Testis (tissue), 2 donors: ENCODE measurements around the gene CEP55.

Source experiments
- POLR2A ChIP-seq: fragments of 450-650 bp; IDR thresholded peaks from one replicate; pipeline ENCODE4 v1.6.1; 2017; ENCODE audit warnings: antibody characterized with exemption, mild to moderate bottlenecking, moderate library complexity
- TF ChIP-seq, protein P1 (sequence below), 3 experiments: fragments of 450-650 bp in 2 of 3; fragments of 200-600 bp in 1 of 3; sonication (generic) in 1 of 3; IDR thresholded peaks; one replicate each; pipeline ENCODE4 v1.5.1; 2016 to 2019; ENCODE audit warnings: antibody characterized with exemption in 3 of 3, mild to moderate bottlenecking in 2 of 3, moderate library complexity in 1 of 3

DNA sequence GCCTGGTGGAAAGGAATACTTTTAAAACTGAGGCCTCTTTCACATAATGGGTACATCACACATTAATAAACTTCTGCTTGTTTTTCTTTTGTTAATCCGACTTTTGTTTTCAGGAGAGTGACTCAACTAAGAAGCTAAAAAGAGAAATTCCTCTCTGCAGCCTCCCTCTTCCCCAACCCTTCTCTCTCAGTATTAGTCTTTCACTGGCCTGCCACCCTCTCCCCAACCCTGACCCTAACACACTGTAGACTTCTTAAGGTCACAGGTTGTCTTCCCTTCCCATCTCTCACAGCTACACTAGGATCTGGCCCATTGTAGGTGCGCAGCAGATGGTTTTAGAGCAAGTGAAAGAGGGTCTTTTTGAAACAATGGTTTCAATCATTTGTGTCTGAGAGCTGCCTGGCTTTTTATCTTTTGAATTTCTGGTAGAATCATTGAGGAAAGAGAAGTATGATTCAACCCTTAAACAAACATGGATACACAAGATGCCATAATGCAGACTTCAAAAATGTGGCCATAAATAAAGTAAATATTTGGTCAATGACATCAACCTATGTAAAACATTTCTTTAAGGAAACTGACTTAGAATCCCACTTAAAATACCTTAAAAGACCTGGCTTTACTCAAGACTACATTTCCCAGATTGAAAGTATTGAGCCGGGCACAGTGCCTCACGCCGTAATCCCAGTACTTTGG, 52.1 kb downstream of the CEP55 start:
- no peak for TF ChIP-seq POLR2A
- TF ChIP-seq, protein P1, sequence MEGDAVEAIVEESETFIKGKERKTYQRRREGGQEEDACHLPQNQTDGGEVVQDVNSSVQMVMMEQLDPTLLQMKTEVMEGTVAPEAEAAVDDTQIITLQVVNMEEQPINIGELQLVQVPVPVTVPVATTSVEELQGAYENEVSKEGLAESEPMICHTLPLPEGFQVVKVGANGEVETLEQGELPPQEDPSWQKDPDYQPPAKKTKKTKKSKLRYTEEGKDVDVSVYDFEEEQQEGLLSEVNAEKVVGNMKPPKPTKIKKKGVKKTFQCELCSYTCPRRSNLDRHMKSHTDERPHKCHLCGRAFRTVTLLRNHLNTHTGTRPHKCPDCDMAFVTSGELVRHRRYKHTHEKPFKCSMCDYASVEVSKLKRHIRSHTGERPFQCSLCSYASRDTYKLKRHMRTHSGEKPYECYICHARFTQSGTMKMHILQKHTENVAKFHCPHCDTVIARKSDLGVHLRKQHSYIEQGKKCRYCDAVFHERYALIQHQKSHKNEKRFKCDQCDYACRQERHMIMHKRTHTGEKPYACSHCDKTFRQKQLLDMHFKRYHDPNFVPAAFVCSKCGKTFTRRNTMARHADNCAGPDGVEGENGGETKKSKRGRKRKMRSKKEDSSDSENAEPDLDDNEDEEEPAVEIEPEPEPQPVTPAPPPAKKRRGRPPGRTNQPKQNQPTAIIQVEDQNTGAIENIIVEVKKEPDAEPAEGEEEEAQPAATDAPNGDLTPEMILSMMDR (IDR thresholded peaks at IDR 0.05): no peak
